M059J (cell line): ENCODE measurements around the gene COL4A2. TPM values are rescaled to one million over a fixed set of nuclear protein-coding genes. Genes with fewer than 3 reads are reported as not detected.

ENCODE experiments used
- DNase-seq: peaks from one replicate; pipeline ENCODE4 v3.0.0-alpha.2; 2012; ENCODE audit warnings: low read depth
- total RNA-seq: library from RNA; depleted of rRNA; stranded (reverse); fragments of >200 nt; shearing (Covaris generic); gene quantifications from 2 replicates; pipeline ENCODE4 v1.2.3, GENCODE V29; 2014

COL4A2 gene
- total RNA-seq, 1 experiment from 2014 or later, result 205 TPM

GRCh38 chr13:110322126-110322827 is 15.2 kb downstream of the COL4A2 start:
- no peak for DNase-seq

GRCh38 chr13:110322828-110323171 is 15.7 kb downstream of the COL4A2 start:
- no peak for DNase-seq

GRCh38 chr13:110323172-110323891 is 16.2 kb downstream of the COL4A2 start:
- DNase-seq, result peak; percentile 91

GRCh38 chr13:110324026-110324749 is 17.1 kb downstream of the COL4A2 start:
- no peak for DNase-seq

- DNase-seq, result peak; percentile 53
These were observed 19.3 kb downstream of the COL4A2 start for GRCh38 chr13:110326263-110326904.

GRCh38 chr13:110327051-110327721 is 20.1 kb downstream of the COL4A2 start:
- no peak for DNase-seq

- DNase-seq, result peak; percentile 29
These were observed 21.5 kb downstream of the COL4A2 start for GRCh38 chr13:110328573-110328972.

- peak; percentile 25 for DNase-seq
These were observed 22.2 kb downstream of the COL4A2 start for GRCh38 chr13:110329258-110329657.

GRCh38 chr13:110329798-110330461 is 22.8 kb downstream of the COL4A2 start:
- peak; percentile 83 for DNase-seq

- DNase-seq, result peak; percentile 80
These were observed 23.5 kb downstream of the COL4A2 start for GRCh38 chr13:110330491-110331011.

- peak; percentile 84 for DNase-seq
These were observed 24.3 kb downstream of the COL4A2 start for GRCh38 chr13:110331362-110331761.

- no peak for DNase-seq
These were observed 25.7 kb downstream of the COL4A2 start for GRCh38 chr13:110332750-110333149.

GRCh38 chr13:110333837-110334236 is 26.8 kb downstream of the COL4A2 start:
- no peak for DNase-seq

- DNase-seq, result peak; percentile 74
These were observed 27.2 kb downstream of the COL4A2 start for GRCh38 chr13:110334256-110334655.

GRCh38 chr13:110334841-110335490 is 27.9 kb downstream of the COL4A2 start:
- DNase-seq, result peak; percentile 42

- DNase-seq, result no peak
These were observed 29.0 kb downstream of the COL4A2 start for GRCh38 chr13:110336108-110336507.

GRCh38 chr13:110336681-110337080 is 29.6 kb downstream of the COL4A2 start:
- peak; percentile 80 for DNase-seq

- DNase-seq, result no peak
These were observed 30.2 kb downstream of the COL4A2 start for GRCh38 chr13:110337247-110337646.

- peak; percentile 87 for DNase-seq
These were observed 31.5 kb downstream of the COL4A2 start for GRCh38 chr13:110338441-110339101.

GRCh38 chr13:110339263-110339662 is 32.2 kb downstream of the COL4A2 start:
- DNase-seq, result no peak
